ENCODE results near the gene HCN3. TPM values are rescaled to one million over a fixed set of nuclear protein-coding genes. Genes with fewer than 3 reads are reported as not detected.

Gene HCN3
- total and polyA plus RNA-seq, 2 of the 13 experiments (the other 11 are each of a cell fraction or from before 2014, with no cell fraction given), result 2.4 to 10.2 TPM

GRCh38 chr1:155322953-155323728 lies 45.9 kb downstream of the HCN3 start (continued):
- TF ChIP-seq ZNF704 (CRISPR knock-in tag; IDR thresholded peaks at IDR 0.05; ENCODE audit: borderline replicate concordance) (no peak), RFX3 (CRISPR knock-in tag; IDR thresholded peaks at IDR 0.05) (no peak), RARA (CRISPR knock-in tag; IDR thresholded peaks at IDR 0.05) (0 out of 2 replicates have a peak, but pooled peaks have one; percentile 35), HNRNPK (IDR thresholded peaks at IDR 0.05; ENCODE audit: low read depth, low read length, poor library complexity, severe bottlenecking) (peak; percentile 50), ZFP36L1 (CRISPR knock-in tag; IDR thresholded peaks at IDR 0.05) (no peak), TFDP1 (CRISPR knock-in tag; IDR thresholded peaks at IDR 0.05; ENCODE audit: borderline replicate concordance) (peak; percentile 79), AFF4 (CRISPR knock-in tag; IDR thresholded peaks at IDR 0.05) (no peak), JDP2 (CRISPR knock-in tag; IDR thresholded peaks at IDR 0.05; ENCODE audit: borderline replicate concordance) (no peak), ZBTB7B (CRISPR knock-in tag; IDR thresholded peaks at IDR 0.05) (peak; percentile 50; the same call in 1 of the 2 replicates), SCMH1 (CRISPR knock-in tag; IDR thresholded peaks at IDR 0.05; ENCODE audit: borderline replicate concordance) (no peak), FOXA1 (IDR thresholded peaks at IDR 0.05) (no peak), FOXA1 (CRISPR knock-in tag; IDR thresholded peaks at IDR 0.05) (peak; percentile 20; the same call in 1 of the 2 replicates), ZNF431 (CRISPR knock-in tag; IDR thresholded peaks at IDR 0.05; ENCODE audit: borderline replicate concordance, low read depth) (0 out of 2 replicates have a peak, but pooled peaks have one; percentile 52), ZNF660 (CRISPR knock-in tag; IDR thresholded peaks at IDR 0.05; ENCODE audit: borderline replicate concordance, low read depth) (no peak), ZNF354B (CRISPR knock-in tag; IDR thresholded peaks at IDR 0.05) (no peak), NKX3-1 (CRISPR knock-in tag; IDR thresholded peaks at IDR 0.05) (no peak)
